Suppressor macrophage treated with lipopolysaccharide for 1 hour (primary cell): ENCODE data around the gene STAM2.
"Not testable (repeated sequence)": the region's sequence is repeated elsewhere in the genome, so short reads cannot be mapped to it uniquely, and the experiment has no call there.

Experiments used
- DNase-seq, 3 donors: peaks; one replicate each; pipeline ENCODE4 v3.0.0-alpha.2; 2020 to 2022

STAM2 gene

GRCh38 chr2:152100961-152101360 lies 74.6 kb downstream of the STAM2 start:
- DNase-seq, result no peak

- DNase-seq, result peak; percentile 28 to 32 (median 29)
Measured at GRCh38 chr2:152099367-152100050, 76.1 kb downstream of the STAM2 start.

GRCh38 chr2:152098496-152099366 lies 76.8 kb downstream of the STAM2 start, which contains the start of gene CACNB4:
TSS of gene CACNB4 (minus strand) at chr2:152099044.
- DNase-seq, result peak; percentile 30 to 49 (median 33)

- peak in 2 of 3 donors; percentile 29 to 49 for DNase-seq
Measured at GRCh38 chr2:152097801-152098495, 77.6 kb downstream of the STAM2 start.

GRCh38 chr2:152097290-152097800 lies 78.2 kb downstream of the STAM2 start:
- DNase-seq, result peak in 1 of 3 donors; percentile 20

GRCh38 chr2:152095146-152095545 lies 80.4 kb downstream of the STAM2 start:
- no peak for DNase-seq

- DNase-seq, result no peak
Measured at GRCh38 chr2:152094014-152094413, 81.5 kb downstream of the STAM2 start.

GRCh38 chr2:152093464-152093863 lies 82.1 kb downstream of the STAM2 start:
- DNase-seq, result no peak

GRCh38 chr2:152092095-152092494 lies 83.5 kb downstream of the STAM2 start:
- DNase-seq, result no peak

- not testable (repeated sequence) for DNase-seq
Measured at GRCh38 chr2:152090726-152091125, 84.8 kb downstream of the STAM2 start.

- DNase-seq, result peak; percentile 25 to 43 (median 41)
Measured at GRCh38 chr2:152089238-152089637, 86.3 kb downstream of the STAM2 start.

- DNase-seq, result no peak
Measured at GRCh38 chr2:152088006-152088405, 87.6 kb downstream of the STAM2 start.

- DNase-seq, result no peak
Measured at GRCh38 chr2:152086231-152086630, 89.3 kb downstream of the STAM2 start.

GRCh38 chr2:152084076-152084475 lies 91.5 kb downstream of the STAM2 start:
- no peak for DNase-seq

GRCh38 chr2:152083202-152083875 lies 92.2 kb downstream of the STAM2 start:
- DNase-seq, result no peak

GRCh38 chr2:152078662-152079061 lies 96.9 kb downstream of the STAM2 start:
- no peak for DNase-seq

GRCh38 chr2:152078023-152078422 lies 97.5 kb downstream of the STAM2 start:
- no peak for DNase-seq

- no peak for DNase-seq
Measured at GRCh38 chr2:152075461-152076050, 100.0 kb downstream of the STAM2 start.

GRCh38 chr2:152072011-152072410 lies 103.6 kb downstream of the STAM2 start:
- DNase-seq, result no peak

GRCh38 chr2:152071518-152071917 lies 104.0 kb downstream of the STAM2 start:
- no peak for DNase-seq

- no peak for DNase-seq
Measured at GRCh38 chr2:152071092-152071491, 104.5 kb downstream of the STAM2 start.

GRCh38 chr2:152068226-152068625 lies 107.3 kb downstream of the STAM2 start:
- DNase-seq, result no peak
